ENCODE data around the gene DEFB116. TPM values are rescaled to one million over a fixed set of nuclear protein-coding genes. Genes with fewer than 3 reads are reported as not detected.

DEFB116 gene
- total RNA-seq, 6 experiments from 2014 or later, result not detected

GRCh38 chr20:31278178-31278577 lies 30.2 kb downstream of the DEFB116 start:
- DNase-seq (no peak), ATAC-seq (peak in 1 of 4 donors; percentile 18)
- H3K27ac ChIP-seq, result no peak overlapping the region
- WGBS (ENCODE audit: insufficient coverage, low coverage, low lambda C conversion rate, missing lambda C conversion rate), result no CpG with 5 or more reads among the region's 1 CpG
- no peaks in the 10 kb centered on the region for H3K27me3 ChIP-seq
- no peaks in the 10 kb centered on the region for H3K36me3 ChIP-seq
- TF ChIP-seq POLR2A (IDR thresholded peaks at IDR 0.05) (no peak), CTCF (IDR thresholded peaks at IDR 0.05) (no peak)
- intact Hi-C loops (cut with DNase I), result no loop called here
- no peaks in the 10 kb centered on the region for H3K4me1 ChIP-seq
- no peaks in the 10 kb centered on the region for H3K9me3 ChIP-seq
- no peak overlapping the region for H3K4me3 ChIP-seq

GRCh38 chr20:31274441-31274840 lies 33.9 kb downstream of the DEFB116 start:
- intact Hi-C loops (cut with DNase I), result no loop called here
- no peaks in the 10 kb centered on the region for H3K9me3 ChIP-seq

GRCh38 chr20:31260326-31260932 lies 48.0 kb downstream of the DEFB116 start:
- intact Hi-C loops (cut with DNase I), result no loop called here
- Histone ChIP-seq H3K27me3 (no peaks in the 10 kb centered on the region), H3K4me3 (no peak overlapping the region), H3K27ac (no peak overlapping the region), H3K9me3 (no peaks in the 10 kb centered on the region), H3K36me3 (no peaks in the 10 kb centered on the region), H3K4me1 (no peaks in the 10 kb centered on the region)
- TF ChIP-seq POLR2A (IDR thresholded peaks at IDR 0.05), result no peak
- peak; percentile 46 to 58 (median 56) for TF ChIP-seq CTCF (IDR thresholded peaks at IDR 0.05)
- ATAC-seq (peak; percentile 65 to 81 (median 79)), DNase-seq (no peak)
- 49% methylated on average over 3 of the region's 6 CpGs for WGBS (ENCODE audit: insufficient coverage, low coverage, low lambda C conversion rate, missing lambda C conversion rate)

More at GRCh38 chr20:31274441-31274840, 33.9 kb downstream of the DEFB116 start:
- 74% methylated on average over 6 of the region's 20 CpGs for WGBS (ENCODE audit: insufficient coverage, low coverage, low lambda C conversion rate, missing lambda C conversion rate)
- ATAC-seq (no peak), DNase-seq (no peak)
- H3K36me3 ChIP-seq, result no peaks in the 10 kb centered on the region
- no peak overlapping the region for H3K27ac ChIP-seq
- no peak for TF ChIP-seq POLR2A (IDR thresholded peaks at IDR 0.05)
- no peak for TF ChIP-seq CTCF (IDR thresholded peaks at IDR 0.05)
- H3K4me1 ChIP-seq, result no peaks in the 10 kb centered on the region
- H3K4me3 ChIP-seq, result no peak overlapping the region
- H3K27me3 ChIP-seq, result no peaks in the 10 kb centered on the region

GRCh38 chr20:31257364-31257763 lies 51.0 kb downstream of the DEFB116 start, which contains the start of gene DEFB115:
Gene DEFB115 (plus strand): TSS chr20:31257664. CDS start chr20:31257664, 0 bp downstream.
- no peaks in the 10 kb centered on the region for H3K4me1 ChIP-seq

More at GRCh38 chr20:31257364-31257763, 51.0 kb downstream of the DEFB116 start, which contains the start of gene DEFB115:
- intact Hi-C loops (cut with DNase I), result no loop called here
- H3K36me3 ChIP-seq, result no peaks in the 10 kb centered on the region
- no peak within 1 kb of the TSS for H3K27ac ChIP-seq
- 44% methylated on average over 2 of the region's 2 CpGs for WGBS (ENCODE audit: insufficient coverage, low coverage, low lambda C conversion rate, missing lambda C conversion rate)
- DNase-seq (no peak), ATAC-seq (no peak)
- TF ChIP-seq POLR2A (IDR thresholded peaks at IDR 0.05) (no peak), CTCF (IDR thresholded peaks at IDR 0.05) (no peak)
- no peak within 1 kb of the TSS for H3K4me3 ChIP-seq
- H3K27me3 ChIP-seq, result no peaks in the 10 kb centered on the region
- no peaks in the 10 kb centered on the region for H3K9me3 ChIP-seq

Measured in right lobe of liver (tissue), 6 donors.